ENCODE results near the gene MED31. TPM values are rescaled to one million over a fixed set of nuclear protein-coding genes. Genes with fewer than 3 reads are reported as not detected.

The MED31 gene
- total and polyA plus RNA-seq, 2 of the 4 experiments (the other 2 are of a cell fraction): 5.6 to 11.6 TPM

DNA sequence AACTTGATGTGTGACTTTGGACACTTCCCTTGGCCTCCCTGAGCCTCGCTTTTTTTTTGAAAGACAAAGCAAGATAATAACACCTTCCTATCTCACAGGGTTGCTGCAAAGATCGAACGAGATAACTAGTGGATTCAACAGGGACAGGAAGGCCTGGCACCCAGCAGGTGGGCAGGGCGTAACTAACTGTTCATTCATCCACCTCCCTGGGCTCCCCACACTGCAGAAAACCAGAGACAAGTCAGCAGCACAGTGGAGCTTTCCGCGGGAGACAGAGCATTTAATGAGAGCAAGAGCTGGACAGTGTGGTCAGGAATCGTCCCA lies 33.0 kb upstream of the MED31 start:
- no peak overlapping the region for H2AK5ac ChIP-seq (ENCODE audit: low read depth, low read length)
- H4K8ac ChIP-seq (ENCODE audit: low read depth in 2 of 2, low read length in 2 of 2): no peak overlapping the region
- H2BK120ac ChIP-seq (ENCODE audit: low read depth, low read length): no peak overlapping the region
- no peak overlapping the region for H2AK9ac ChIP-seq (replicated peaks; ENCODE audit: low read depth, low read length, poor library complexity)
- H3K79me1 ChIP-seq (ENCODE audit: low read depth in 1 of 2, low read length in 2 of 2): no peaks in the 10 kb centered on the region
- no peak overlapping the region for H2BK15ac ChIP-seq (ENCODE audit: low read depth, low read length)
- H3K4me3 ChIP-seq (ENCODE audit: insufficient read depth, low read depth, low read length): no peak overlapping the region
- H3K9ac ChIP-seq (ENCODE audit: low read depth, low read length): no peak overlapping the region
- no peak overlapping the region for H3K14ac ChIP-seq (replicated peaks; ENCODE audit: low read depth, low read length)
- H2AFZ ChIP-seq (replicated peaks; ENCODE audit: low read length, poor library complexity): no peak overlapping the region
- no peaks in the 10 kb centered on the region for H3K4me1 ChIP-seq (ENCODE audit: control insufficient read depth, insufficient read depth, low read length)
- no TSS peak for BruUV-seq (replicated peaks)
- no CpG with 5 or more reads among the region's 7 CpGs for WGBS, 2 experiments (ENCODE audit: extremely low coverage in 2 of 2, insufficient read length in 1 of 2)
- no peaks in the 10 kb centered on the region for H3K9me1 ChIP-seq (ENCODE audit: insufficient read depth, low read length)
- no peak overlapping the region for H3K4ac ChIP-seq (ENCODE audit: low read depth, low read length)
- H3K4me2 ChIP-seq (ENCODE audit: low read depth, low read length): no peak overlapping the region
- H4K91ac ChIP-seq (ENCODE audit: insufficient read depth, low read depth, low read length): no peak overlapping the region
- CTCF ChIA-PET: no interaction called here
- no peak overlapping the region for H4K5ac ChIP-seq (ENCODE audit: low read depth, low read length)
- DNase-seq (no peak), ATAC-seq (ENCODE audit: low read depth) (no peak)
- POLR2A ChIA-PET (ENCODE audit: unreplicated experiment): no interaction called here
- H3K36me3 ChIP-seq (ENCODE audit: control insufficient read depth, insufficient read depth, low read length): no peaks in the 10 kb centered on the region
- H2BK5ac ChIP-seq (ENCODE audit: low read depth, low read length, poor library complexity, severe bottlenecking): no peak overlapping the region
- no peak overlapping the region for H3K18ac ChIP-seq (ENCODE audit: low read depth, low read length)
- H2BK20ac ChIP-seq (ENCODE audit: low read depth, low read length): no peak overlapping the region
- H3K56ac ChIP-seq (ENCODE audit: extremely low read depth, insufficient read depth, low read length): no peak overlapping the region
- H3K23ac ChIP-seq (ENCODE audit: low read depth, low read length): no peak overlapping the region
- dilution Hi-C loops (cut with HindIII; ENCODE audit: low sequenced_read_pairs, unreplicated experiment): no loop called here
- in situ Hi-C loops (cut with MboI; ENCODE audit: low sequenced_read_pairs): no loop called here
- H4K20me1 ChIP-seq (ENCODE audit: insufficient read depth, low read length): no peaks in the 10 kb centered on the region
- H3K27ac ChIP-seq (ENCODE audit: insufficient read depth, low read length): no peak overlapping the region
- TF ChIP-seq, protein P1, sequence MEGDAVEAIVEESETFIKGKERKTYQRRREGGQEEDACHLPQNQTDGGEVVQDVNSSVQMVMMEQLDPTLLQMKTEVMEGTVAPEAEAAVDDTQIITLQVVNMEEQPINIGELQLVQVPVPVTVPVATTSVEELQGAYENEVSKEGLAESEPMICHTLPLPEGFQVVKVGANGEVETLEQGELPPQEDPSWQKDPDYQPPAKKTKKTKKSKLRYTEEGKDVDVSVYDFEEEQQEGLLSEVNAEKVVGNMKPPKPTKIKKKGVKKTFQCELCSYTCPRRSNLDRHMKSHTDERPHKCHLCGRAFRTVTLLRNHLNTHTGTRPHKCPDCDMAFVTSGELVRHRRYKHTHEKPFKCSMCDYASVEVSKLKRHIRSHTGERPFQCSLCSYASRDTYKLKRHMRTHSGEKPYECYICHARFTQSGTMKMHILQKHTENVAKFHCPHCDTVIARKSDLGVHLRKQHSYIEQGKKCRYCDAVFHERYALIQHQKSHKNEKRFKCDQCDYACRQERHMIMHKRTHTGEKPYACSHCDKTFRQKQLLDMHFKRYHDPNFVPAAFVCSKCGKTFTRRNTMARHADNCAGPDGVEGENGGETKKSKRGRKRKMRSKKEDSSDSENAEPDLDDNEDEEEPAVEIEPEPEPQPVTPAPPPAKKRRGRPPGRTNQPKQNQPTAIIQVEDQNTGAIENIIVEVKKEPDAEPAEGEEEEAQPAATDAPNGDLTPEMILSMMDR (conservative IDR thresholded peaks at IDR 0.05; ENCODE audit: low read depth, low read length): no peak
- TF ChIP-seq MAZ (IDR thresholded peaks at IDR 0.05; ENCODE audit: borderline replicate concordance, low read depth, low read length) (no peak), MXI1 (IDR thresholded peaks at IDR 0.05; ENCODE audit: borderline replicate concordance, low read depth, low read length) (no peak), CHD1 (IDR thresholded peaks at IDR 0.05; ENCODE audit: low read depth, low read length) (no peak), USF2 (IDR thresholded peaks at IDR 0.05; ENCODE audit: low read depth, low read length) (no peak), RAD21 (IDR thresholded peaks at IDR 0.05; ENCODE audit: low read length) (no peak), RCOR1 (IDR thresholded peaks at IDR 0.05; ENCODE audit: insufficient replicate concordance, low read length) (no peak), FOS (IDR thresholded peaks at IDR 0.05; ENCODE audit: low read depth, low read length) (no peak), RFX5 (IDR thresholded peaks at IDR 0.05; ENCODE audit: low read depth, low read length) (no peak), BHLHE40 (IDR thresholded peaks at IDR 0.05; ENCODE audit: low read depth, low read length) (no peak), NFE2L2 (IDR thresholded peaks at IDR 0.05; ENCODE audit: low read depth, low read length) (no peak), CEBPB (IDR thresholded peaks at IDR 0.05; ENCODE audit: low read depth, low read length) (no peak), MAFK (IDR thresholded peaks at IDR 0.05; ENCODE audit: low read depth, low read length) (no peak), POLR2A (IDR thresholded peaks at IDR 0.05; ENCODE audit: low read depth, low read length) (no peak)
- TF ChIP-seq, protein P2, sequence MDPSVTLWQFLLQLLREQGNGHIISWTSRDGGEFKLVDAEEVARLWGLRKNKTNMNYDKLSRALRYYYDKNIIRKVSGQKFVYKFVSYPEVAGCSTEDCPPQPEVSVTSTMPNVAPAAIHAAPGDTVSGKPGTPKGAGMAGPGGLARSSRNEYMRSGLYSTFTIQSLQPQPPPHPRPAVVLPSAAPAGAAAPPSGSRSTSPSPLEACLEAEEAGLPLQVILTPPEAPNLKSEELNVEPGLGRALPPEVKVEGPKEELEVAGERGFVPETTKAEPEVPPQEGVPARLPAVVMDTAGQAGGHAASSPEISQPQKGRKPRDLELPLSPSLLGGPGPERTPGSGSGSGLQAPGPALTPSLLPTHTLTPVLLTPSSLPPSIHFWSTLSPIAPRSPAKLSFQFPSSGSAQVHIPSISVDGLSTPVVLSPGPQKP (IDR thresholded peaks at IDR 0.05; ENCODE audit: borderline replicate concordance, low read depth, low read length): no peak
- H3K27me3 ChIP-seq (ENCODE audit: control insufficient read depth, insufficient read depth, low read length): peaks cover 6% of the 10 kb centered on the region
- intact Hi-C loops (cut with micrococcal nuclease): no loop called here
- H3K9me3 ChIP-seq (ENCODE audit: control insufficient read depth, insufficient read depth, low read length): no peaks in the 10 kb centered on the region
